Naive B cell (primary cell): Measurements from ENCODE around the gene TYRO3. TPM values are rescaled to one million over a fixed set of nuclear protein-coding genes. Genes with fewer than 3 reads are reported as not detected.
A peak's percentile ranks its signal among the peaks of the same experiment; 100 is the strongest.

Experiments
- ATAC-seq, 2 donors: fragments of 150-1000 bp; cut with Tn5 transposase; 2 replicates each; pipeline ENCODE4 v1.10.0; 2021; ENCODE audit warnings: low read depth in 2 of 2, mild to moderate bottlenecking in 2 of 2, moderate library complexity in 2 of 2
- DNase-seq: peaks from one replicate; pipeline ENCODE4 v3.0.0; 2022
- H3K27ac Mint-ChIP-seq, 6 donors: one replicate each; pipeline ENCODE4 v1.8.0; 2020 to 2022; ENCODE audit warnings: mild to moderate bottlenecking in 6 of 6, mixed read lengths in 6 of 6, moderate library complexity in 5 of 6, inconsistent platforms in 2 of 6
- H3K27me3 Mint-ChIP-seq, 3 donors: one replicate each; pipeline ENCODE4 v1.8.0; 2021 to 2022; ENCODE audit warnings: mixed read lengths in 3 of 3, mild to moderate bottlenecking in 1 of 3
- H3K36me3 Mint-ChIP-seq, 2 donors: one replicate each; pipeline ENCODE4 v1.8.0; 2020 to 2022; ENCODE audit warnings: mixed read lengths in 2 of 2, inconsistent platforms in 1 of 2, mild to moderate bottlenecking in 1 of 2
- H3K4me1 Mint-ChIP-seq, 3 donors: one replicate each; pipeline ENCODE4 v1.8.0; 2020 to 2022; ENCODE audit warnings: mixed read lengths in 3 of 3, inconsistent platforms in 1 of 3, mild to moderate bottlenecking in 1 of 3, moderate library complexity in 1 of 3
- H3K4me3 Mint-ChIP-seq, 8 donors: one replicate each; pipeline ENCODE4 v1.8.0; 2020 to 2022; ENCODE audit warnings: mild to moderate bottlenecking in 8 of 8, mixed read lengths in 8 of 8, moderate library complexity in 8 of 8, inconsistent platforms in 2 of 8
- H3K9me3 Mint-ChIP-seq, 7 donors: one replicate each; pipeline ENCODE4 v1.8.0; 2020 to 2022; ENCODE audit warnings: mixed read lengths in 7 of 7, mild to moderate bottlenecking in 5 of 7, inconsistent platforms in 2 of 7, moderate library complexity in 1 of 7
- polyA plus RNA-seq, 6 donors: library from polyadenylated mRNA; unstranded; fragments of 300-500 nt; fragmentation: Illumina TruSeq; gene quantifications; one replicate each; pipeline ENCODE4 v1.2.3, GENCODE V29; 2021; ENCODE audit warnings: low read depth in 6 of 6

Gene TYRO3
- polyA plus RNA-seq, 6 donors from 2014 or later, result not detected

DNA sequence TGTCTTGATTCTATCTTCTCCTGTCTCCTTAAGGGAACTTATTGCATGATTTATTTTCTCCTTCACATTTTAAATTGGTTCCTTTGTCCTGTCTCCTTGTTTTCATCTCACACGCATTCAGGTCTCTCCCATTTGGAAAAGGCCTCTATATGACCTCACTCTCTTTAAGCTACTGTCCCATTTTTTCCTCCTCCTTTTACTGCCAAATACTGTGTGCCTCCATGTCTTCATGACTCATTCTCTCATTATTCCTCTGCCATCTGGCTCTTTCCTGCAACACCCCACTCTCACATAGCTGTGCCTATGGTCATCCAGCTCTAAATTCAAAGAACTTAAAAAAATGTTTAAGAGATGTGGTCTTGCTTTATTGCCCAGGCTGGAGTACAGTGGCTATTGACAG is 48.0 kb downstream of the TYRO3 start:
- Mint-ChIP-seq H3K4me1 (peaks cover 10 to 11% (median 10%) of the 10 kb centered on the region in 3 donors), H3K27ac (peak overlapping the region in 1 of 6 donors; percentile 80), H3K9me3 (no peaks in the 10 kb centered on the region), H3K27me3 (peaks cover 6 to 44% (median 32%) of the 10 kb centered on the region in 3 donors), H3K4me3 (no peak overlapping the region), H3K36me3 (no peaks in the 10 kb centered on the region)
- ATAC-seq (no peak), DNase-seq (no peak)

DNA sequence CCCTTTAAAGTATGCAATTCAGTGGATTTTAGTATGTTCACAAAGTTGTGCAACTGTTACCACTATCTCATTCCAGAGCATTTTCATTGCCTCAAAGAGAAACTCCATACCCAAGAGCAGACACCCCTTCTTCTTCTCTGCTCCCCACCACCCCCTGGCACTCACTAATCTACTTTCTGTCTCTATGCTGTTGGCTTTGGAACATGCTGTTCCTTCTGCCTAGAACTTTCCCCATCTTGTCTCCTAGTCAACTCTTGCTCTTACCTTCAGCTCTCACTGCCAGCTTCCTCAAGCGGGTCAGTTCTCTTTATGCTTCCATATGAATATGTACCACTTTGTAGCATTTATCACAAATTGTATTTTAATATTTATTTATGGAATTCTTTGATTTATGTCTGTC is 50.1 kb downstream of the TYRO3 start:
- H3K27ac Mint-ChIP-seq, result no peak overlapping the region
- peaks cover 5 to 6% (median 5%) of the 10 kb centered on the region in 3 donors for H3K4me1 Mint-ChIP-seq
- peaks cover 0 to 2% (median 0%) of the 10 kb centered on the region in 7 donors for H3K9me3 Mint-ChIP-seq
- no peak for ATAC-seq
- H3K36me3 Mint-ChIP-seq, result no peaks in the 10 kb centered on the region
- no peak for DNase-seq
- H3K4me3 Mint-ChIP-seq, result no peak overlapping the region
- H3K27me3 Mint-ChIP-seq, result peaks cover 0 to 28% (median 22%) of the 10 kb centered on the region in 3 donors

DNA sequence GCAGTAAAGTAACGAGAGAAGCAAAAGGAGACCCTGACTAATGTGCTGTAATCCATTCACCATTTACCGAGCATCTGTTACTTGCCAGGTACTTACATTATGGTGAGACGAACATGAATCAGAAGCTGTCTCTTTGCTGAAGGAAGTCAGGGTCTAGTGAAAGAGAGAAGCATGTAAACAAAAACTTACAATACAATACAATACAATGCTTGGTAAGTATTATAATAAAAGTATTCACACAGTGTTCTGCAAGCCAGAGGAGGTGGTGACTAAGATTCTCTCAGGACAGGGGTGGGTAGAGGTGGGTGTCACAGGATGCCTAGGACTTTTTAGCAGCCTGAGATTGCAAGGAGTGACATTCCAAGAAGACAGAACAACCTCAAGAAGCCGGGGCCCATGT is 51.0 kb downstream of the TYRO3 start:
- Mint-ChIP-seq H3K27me3 (peaks cover 0 to 25% (median 21%) of the 10 kb centered on the region in 3 donors), H3K9me3 (peaks cover 0 to 2% (median 0%) of the 10 kb centered on the region in 7 donors), H3K27ac (no peak overlapping the region), H3K4me3 (no peak overlapping the region), H3K36me3 (no peaks in the 10 kb centered on the region), H3K4me1 (no peaks in the 10 kb centered on the region)
- ATAC-seq, result no peak
- no peak for DNase-seq

DNA sequence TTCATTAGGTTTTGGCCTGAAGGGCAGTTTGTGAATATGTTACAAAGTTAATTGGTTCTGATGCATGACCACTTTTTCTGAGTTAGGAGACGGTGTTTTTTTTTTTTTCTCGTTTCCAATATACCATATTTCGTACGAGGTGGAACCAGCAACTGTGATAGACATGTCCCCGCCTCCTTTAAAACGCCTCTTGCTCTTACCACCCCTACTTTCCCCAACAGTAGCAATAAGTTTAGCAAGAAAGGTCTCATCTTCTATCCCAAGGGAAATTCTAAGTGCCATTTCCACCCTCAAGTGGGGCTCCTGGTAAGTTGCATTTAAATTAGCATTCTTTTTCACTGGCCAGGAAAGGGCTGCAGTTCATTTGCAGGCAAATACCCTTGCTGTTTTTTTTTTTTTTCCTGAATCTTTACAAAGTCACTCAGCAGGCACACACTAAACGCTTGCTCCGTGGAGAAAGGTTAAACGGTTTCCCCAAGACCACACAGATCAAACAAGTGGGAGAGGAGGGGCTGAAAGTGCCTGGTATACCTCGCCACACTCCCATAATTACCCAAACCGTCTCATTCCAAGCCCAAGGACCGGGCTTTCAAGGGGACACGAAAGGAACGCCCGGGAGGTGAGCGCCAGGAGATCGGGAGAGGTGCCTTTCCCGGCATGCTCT is 61.7 kb downstream of the TYRO3 start:
- DNase-seq (no peak), ATAC-seq (peak; percentile 2)
- peaks cover 0 to 14% (median 4%) of the 10 kb centered on the region in 7 donors for H3K9me3 Mint-ChIP-seq
- no peaks in the 10 kb centered on the region for H3K36me3 Mint-ChIP-seq
- peak overlapping the region; percentile 45 to 87 (median 80) for H3K4me3 Mint-ChIP-seq
- H3K27ac Mint-ChIP-seq, result peak overlapping the region in 3 of 6 donors; percentile 47 to 75 (median 70)
- peaks cover 0 to 16% (median 13%) of the 10 kb centered on the region in 3 donors for H3K4me1 Mint-ChIP-seq
- no peaks in the 10 kb centered on the region for H3K27me3 Mint-ChIP-seq

DNA sequence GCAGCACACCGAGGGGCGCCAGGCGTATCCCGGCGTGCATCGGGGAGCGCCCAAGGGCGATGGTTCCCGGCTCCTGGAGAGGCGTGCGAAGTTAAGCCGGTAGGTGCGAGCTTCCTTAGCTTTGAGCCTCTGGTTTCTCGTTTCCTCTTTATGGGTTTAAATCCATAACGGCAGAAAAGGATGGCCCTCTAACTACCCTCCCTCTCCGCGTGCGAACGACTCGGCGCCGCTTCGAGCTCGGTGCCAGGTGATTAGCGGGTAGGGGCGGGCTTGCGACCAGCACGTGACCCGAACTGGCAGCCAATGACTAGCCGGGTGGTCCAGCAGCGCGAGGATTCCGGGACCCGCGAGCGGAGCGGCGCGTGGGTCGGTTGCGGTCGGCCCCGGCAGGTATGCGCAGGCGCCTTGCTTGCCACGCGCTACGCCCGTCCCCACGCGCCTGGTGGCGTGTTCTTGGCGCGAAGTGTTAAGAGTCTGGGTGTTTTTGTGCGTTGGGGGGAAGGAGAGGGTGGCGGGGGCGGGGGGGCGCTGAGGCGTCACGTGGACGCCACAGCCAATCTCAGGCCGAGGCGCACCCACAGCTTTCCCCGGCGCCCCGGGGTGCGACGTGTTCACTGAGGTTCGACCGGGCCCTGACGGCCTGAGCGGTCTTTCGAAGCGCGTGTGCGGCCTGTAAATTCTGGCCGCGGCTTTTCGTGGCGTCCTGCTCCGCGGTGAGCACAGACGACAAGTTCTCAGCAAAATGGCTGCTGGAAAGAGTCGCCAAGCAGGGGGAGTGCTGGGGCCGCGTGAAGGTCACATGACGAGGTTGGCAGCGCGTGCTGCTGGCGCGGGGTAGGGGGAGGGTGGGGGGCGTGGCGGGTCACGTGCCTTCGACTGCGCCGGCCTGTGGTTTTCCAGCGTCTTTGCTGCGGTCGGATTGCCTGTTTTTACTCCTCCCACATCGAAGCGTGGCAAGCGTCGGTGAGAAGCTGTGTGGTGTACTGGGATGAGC is 62.5 kb downstream of the TYRO3 start:
- Mint-ChIP-seq H3K9me3 (peaks cover 0 to 14% (median 4%) of the 10 kb centered on the region in 7 donors), H3K27me3 (no peaks in the 10 kb centered on the region), H3K36me3 (no peaks in the 10 kb centered on the region), H3K4me3 (peak overlapping the region; percentile 45 to 87 (median 80)), H3K27ac (peak overlapping the region in 5 of 6 donors; percentile 69 to 85 (median 75)), H3K4me1 (peaks cover 0 to 16% (median 13%) of the 10 kb centered on the region in 3 donors)
- ATAC-seq, result peak; percentile 84 to 85
- DNase-seq, result peak; percentile 67

DNA sequence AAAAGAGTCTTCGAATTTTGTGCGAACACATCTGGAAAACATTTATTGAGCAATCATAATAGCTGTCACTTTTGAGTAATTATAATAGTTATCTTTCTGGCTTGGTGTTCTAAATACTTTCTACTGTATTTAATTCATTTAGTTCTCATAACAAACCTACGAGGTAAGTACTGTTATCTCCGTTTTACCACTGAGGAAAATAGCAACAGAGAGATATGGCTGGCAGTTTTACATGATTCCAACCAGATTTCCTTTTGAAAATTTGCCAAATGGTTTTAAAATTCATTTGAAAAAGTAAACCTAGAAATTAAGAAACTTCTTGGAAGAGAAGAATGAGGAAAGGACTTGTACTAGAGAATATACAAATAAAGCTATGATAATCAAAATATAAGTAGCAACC is 63.9 kb downstream of the TYRO3 start:
- ATAC-seq, result no peak
- Mint-ChIP-seq H3K27ac (no peak overlapping the region), H3K27me3 (no peaks in the 10 kb centered on the region)

DNA sequence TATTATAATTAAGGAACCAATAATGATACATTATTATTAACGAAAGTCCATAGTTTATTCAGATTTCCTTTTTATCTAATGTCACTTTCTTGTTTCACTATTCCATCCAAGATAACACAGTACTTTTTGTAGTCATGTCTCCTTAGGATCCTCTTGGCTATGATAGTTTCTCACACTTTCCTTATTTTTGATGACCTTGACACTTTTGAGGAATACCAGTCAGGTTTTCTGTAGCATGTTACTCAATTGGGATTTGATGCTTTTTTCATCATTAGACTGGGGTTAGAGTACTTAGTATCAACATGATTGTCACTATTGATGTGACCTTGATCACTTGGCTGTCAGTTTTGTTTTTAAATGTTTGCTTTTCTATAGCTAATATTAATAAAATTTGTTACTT is 68.2 kb downstream of the TYRO3 start:
- Mint-ChIP-seq H3K4me3 (no peak overlapping the region), H3K27me3 (no peaks in the 10 kb centered on the region), H3K9me3 (no peaks in the 10 kb centered on the region), H3K27ac (no peak overlapping the region), H3K4me1 (peaks cover 4 to 11% (median 7%) of the 10 kb centered on the region in 3 donors), H3K36me3 (no peaks in the 10 kb centered on the region)
- DNase-seq (no peak), ATAC-seq (no peak)

More for the DNA sequence above, 63.9 kb downstream of the TYRO3 start:
- DNase-seq, result no peak
- Mint-ChIP-seq H3K4me3 (peak overlapping the region in 6 of 8 donors; percentile 12 to 70 (median 42)), H3K9me3 (peaks cover 0 to 9% (median 4%) of the 10 kb centered on the region in 7 donors), H3K36me3 (no peaks in the 10 kb centered on the region), H3K4me1 (peaks cover 0 to 16% (median 13%) of the 10 kb centered on the region in 3 donors)

DNA sequence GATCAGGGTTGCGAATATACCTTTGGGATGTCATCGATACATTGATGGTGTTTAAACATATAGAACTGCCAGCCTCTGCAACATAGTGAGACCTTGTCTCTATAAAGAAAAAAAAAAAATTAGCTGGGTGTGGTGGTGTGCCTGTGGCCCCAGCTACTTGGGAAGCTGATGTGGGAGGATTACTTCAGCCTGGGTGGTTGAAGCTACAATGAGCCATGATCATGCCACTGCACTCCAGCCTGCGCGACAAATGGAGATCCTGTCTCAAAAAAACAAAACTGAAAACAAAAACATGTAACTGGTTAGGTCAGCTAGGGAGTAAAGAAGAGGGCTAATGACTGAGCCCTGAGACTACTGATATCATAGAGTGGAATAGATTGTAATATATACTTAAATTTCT is 70.5 kb downstream of the TYRO3 start:
- H3K4me3 Mint-ChIP-seq, result no peak overlapping the region
- no peak for ATAC-seq
- no peaks in the 10 kb centered on the region for H3K27me3 Mint-ChIP-seq
- DNase-seq, result no peak
- no peaks in the 10 kb centered on the region for H3K36me3 Mint-ChIP-seq
- H3K4me1 Mint-ChIP-seq, result peaks cover 13 to 20% (median 16%) of the 10 kb centered on the region in 3 donors
- H3K9me3 Mint-ChIP-seq, result no peaks in the 10 kb centered on the region
- H3K27ac Mint-ChIP-seq, result no peak overlapping the region

DNA sequence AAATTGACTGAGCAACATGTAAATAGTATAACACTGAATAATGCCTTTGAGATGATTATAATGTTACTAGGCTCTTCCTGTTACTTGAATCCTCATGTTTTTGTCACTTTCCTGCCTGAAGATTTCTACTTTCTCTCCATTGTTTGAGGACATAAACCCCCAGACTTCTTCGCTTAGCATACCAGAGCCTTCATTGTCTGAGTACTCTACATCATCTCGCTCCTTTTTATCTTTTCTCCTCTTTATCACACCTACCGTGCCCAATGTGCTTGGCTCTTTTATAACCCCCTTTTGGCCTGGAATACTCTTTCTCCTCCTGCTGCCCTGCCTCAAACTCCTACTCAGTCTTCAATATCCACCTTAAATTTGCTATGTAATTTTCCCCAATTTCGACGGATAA is 70.9 kb downstream of the TYRO3 start:
- peaks cover 16 to 24% (median 20%) of the 10 kb centered on the region in 3 donors for H3K4me1 Mint-ChIP-seq
- H3K27me3 Mint-ChIP-seq, result no peaks in the 10 kb centered on the region
- H3K4me3 Mint-ChIP-seq, result no peak overlapping the region
- DNase-seq, result no peak
- no peak overlapping the region for H3K27ac Mint-ChIP-seq
- no peak for ATAC-seq
- H3K9me3 Mint-ChIP-seq, result no peaks in the 10 kb centered on the region
- no peaks in the 10 kb centered on the region for H3K36me3 Mint-ChIP-seq

DNA sequence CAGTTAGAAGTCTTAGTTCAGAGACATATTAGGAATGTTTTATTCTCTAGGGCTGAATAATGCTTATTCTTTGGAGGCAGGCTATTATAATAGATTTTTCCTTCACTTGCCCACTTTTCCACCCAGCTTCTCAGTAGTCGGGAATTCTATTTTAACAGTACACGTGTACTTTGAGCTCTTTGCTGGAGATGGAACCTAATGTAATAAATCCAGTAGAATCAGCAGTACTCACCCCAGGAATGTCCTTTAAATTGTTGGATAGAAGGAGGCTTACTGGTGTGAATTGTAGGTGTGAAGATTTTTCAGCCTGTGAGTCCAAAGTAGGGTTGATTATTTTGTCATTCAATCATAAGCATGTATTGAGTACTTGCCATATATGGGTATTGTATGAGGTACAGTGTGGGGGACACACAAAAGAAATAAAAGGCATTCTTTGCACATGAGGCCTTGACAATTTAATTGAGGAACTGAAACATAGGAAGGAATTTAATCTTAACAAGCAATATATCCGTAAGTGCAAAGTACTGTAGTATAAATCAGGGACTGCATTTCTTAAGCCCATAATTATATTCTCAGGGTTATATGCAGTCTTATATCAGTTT is 71.7 kb downstream of the TYRO3 start:
- DNase-seq, result no peak
- Mint-ChIP-seq H3K4me3 (no peak overlapping the region), H3K27ac (peak overlapping the region in 1 of 6 donors; percentile 9), H3K36me3 (no peaks in the 10 kb centered on the region), H3K27me3 (no peaks in the 10 kb centered on the region), H3K9me3 (no peaks in the 10 kb centered on the region), H3K4me1 (peaks cover 16 to 25% (median 20%) of the 10 kb centered on the region in 3 donors)
- ATAC-seq, result peak; percentile 48 to 60

DNA sequence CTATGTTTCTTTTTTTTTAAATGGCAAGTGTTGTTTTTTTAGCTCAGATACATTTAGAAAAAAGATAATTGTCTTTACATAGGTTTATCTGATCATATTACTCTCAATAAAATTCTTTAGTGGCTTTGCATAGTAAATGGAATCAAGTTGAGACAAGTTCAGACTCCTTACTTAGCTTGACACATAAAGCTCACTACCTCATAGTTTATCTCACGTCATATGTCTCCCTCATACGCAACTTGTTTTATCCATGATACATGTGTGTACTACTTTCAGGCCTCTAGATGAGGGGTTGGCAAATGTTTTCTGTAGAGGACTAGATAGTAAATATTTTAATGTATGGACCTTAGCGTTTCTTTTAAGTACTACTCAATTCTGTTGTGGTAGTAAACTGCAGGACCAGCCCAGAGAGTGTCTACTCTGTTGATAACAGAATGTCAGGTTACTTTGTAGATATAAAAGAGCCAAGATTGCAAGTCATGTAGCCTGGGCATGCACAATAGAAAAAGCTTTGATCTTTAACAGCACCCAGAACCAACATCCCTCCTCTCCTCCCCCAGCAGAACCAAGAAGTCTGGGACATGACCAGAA is 73.0 kb downstream of the TYRO3 start:
- no peak overlapping the region for H3K27ac Mint-ChIP-seq
- no peaks in the 10 kb centered on the region for H3K9me3 Mint-ChIP-seq

More for the DNA sequence above, 73.0 kb downstream of the TYRO3 start:
- DNase-seq (no peak), ATAC-seq (no peak)
- H3K27me3 Mint-ChIP-seq, result no peaks in the 10 kb centered on the region
- H3K4me3 Mint-ChIP-seq, result no peak overlapping the region
- H3K36me3 Mint-ChIP-seq, result no peaks in the 10 kb centered on the region
- peaks cover 16 to 25% (median 20%) of the 10 kb centered on the region in 3 donors for H3K4me1 Mint-ChIP-seq
